ENCODE data around the gene WDR37. TPM values are rescaled to one million over a fixed set of nuclear protein-coding genes. Genes with fewer than 3 reads are reported as not detected.

The WDR37 gene
- total and polyA plus RNA-seq, 12 donors = 15.8 to 32.7 (median 23.3) TPM

GRCh38 chr10:1166828-1167275 is 110.7 kb downstream of the WDR37 start:
- 60 to 94% (median 87%) methylated on average over 2 to 9 of the region's 9 CpGs for WGBS, 4 donors
- TF ChIP-seq POLR2A (IDR thresholded peaks at IDR 0.05) = no peak
- no peak for TF ChIP-seq CTCF (IDR thresholded peaks at IDR 0.05)
- Histone ChIP-seq H3K9me3 (replicated peaks in 1 of 3) (no peaks in the 10 kb centered on the region), H3K4me3 (no peak overlapping the region), H3K27me3 (no peaks in the 10 kb centered on the region), H3K4me1 (replicated peaks in 1 of 2) (no peaks in the 10 kb centered on the region), H3K27ac (no peak overlapping the region), H3K36me3 (replicated peaks in 1 of 2) (no peaks in the 10 kb centered on the region)
- intact Hi-C loops (cut with DNase I) = no loop called here
- DNase-seq = no peak

- intact Hi-C loops (cut with DNase I) = no loop called here
- no peaks in the 10 kb centered on the region for H3K36me3 ChIP-seq (replicated peaks in 1 of 2)
- no peaks in the 10 kb centered on the region for H3K27me3 ChIP-seq
- H3K27ac ChIP-seq = no peak overlapping the region
- no peak for TF ChIP-seq CTCF (IDR thresholded peaks at IDR 0.05)
- no peak for TF ChIP-seq POLR2A (IDR thresholded peaks at IDR 0.05)
- no peaks in the 10 kb centered on the region for H3K4me1 ChIP-seq (replicated peaks in 1 of 2)
- WGBS, 4 donors = 84 to 89% (median 87%) methylated on average over 12 to 13 of the region's 13 CpGs
- no peak overlapping the region for H3K4me3 ChIP-seq
- no peak for DNase-seq
- H3K9me3 ChIP-seq (replicated peaks in 1 of 3) = no peaks in the 10 kb centered on the region
These were observed 112.6 kb downstream of the WDR37 start for GRCh38 chr10:1168763-1169162.

- no peaks in the 10 kb centered on the region for H3K27me3 ChIP-seq
- no peak overlapping the region for H3K4me3 ChIP-seq
- intact Hi-C loops (cut with DNase I) = no loop called here
- WGBS, 4 donors = 69 to 75% (median 72%) methylated on average over 11 to 23 of the region's 23 CpGs
- no peaks in the 10 kb centered on the region for H3K9me3 ChIP-seq (replicated peaks in 1 of 3)
- H3K27ac ChIP-seq = no peak overlapping the region
- TF ChIP-seq CTCF (IDR thresholded peaks at IDR 0.05) (no peak), POLR2A (IDR thresholded peaks at IDR 0.05) (no peak)
- H3K4me1 ChIP-seq (replicated peaks in 1 of 2) = no peaks in the 10 kb centered on the region
- no peak for DNase-seq
- H3K36me3 ChIP-seq (replicated peaks in 1 of 2) = no peaks in the 10 kb centered on the region
These were observed 113.2 kb downstream of the WDR37 start for GRCh38 chr10:1169186-1169885.

GRCh38 chr10:1169981-1170866 is 114.0 kb downstream of the WDR37 start:
- no peaks in the 10 kb centered on the region for H3K27me3 ChIP-seq

More at GRCh38 chr10:1169981-1170866, 114.0 kb downstream of the WDR37 start:
- Histone ChIP-seq H3K36me3 (replicated peaks in 1 of 2) (no peaks in the 10 kb centered on the region), H3K4me3 (no peak overlapping the region), H3K4me1 (replicated peaks in 1 of 2) (no peaks in the 10 kb centered on the region), H3K27ac (no peak overlapping the region), H3K9me3 (replicated peaks in 1 of 3) (no peaks in the 10 kb centered on the region)
- no peak for DNase-seq
- TF ChIP-seq CTCF (IDR thresholded peaks at IDR 0.05) (no peak), POLR2A (IDR thresholded peaks at IDR 0.05) (no peak)
- intact Hi-C loops (cut with DNase I) = no loop called here
- 46 to 57% (median 52%) methylated on average over 19 to 22 of the region's 22 CpGs for WGBS, 4 donors
